ENCODE results near the gene GHRHR. TPM values are rescaled to one million over a fixed set of nuclear protein-coding genes. Genes with fewer than 3 reads are reported as not detected.

The GHRHR gene
- total and polyA plus RNA-seq, 10 of the 15 experiments (the other 5 are each of a cell fraction or from before 2014, with no cell fraction given): not detected

- ChIA-PET SMC1A (ENCODE audit: uncharacterized antibody, unreplicated experiment) (interaction anchor here (1.3 kb wide), 1 partner anchor 10 kb away, joined by 5 read pairs; no protein-coding TSS in a partner anchor), CTCF (interaction anchor here (0.6 to 1.3 kb wide), 2 partner anchors 19 to 63 kb away, joined by 3 to 5 read pairs; no protein-coding TSS in a partner anchor), POLR2A (no interaction called here), RAD21 (ENCODE audit: unreplicated experiment) (no interaction called here)
- Histone ChIP-seq H3K4me2 (ENCODE audit: control insufficient read depth, insufficient read depth) (no peak overlapping the region), H3K4me1 (ENCODE audit: control insufficient read depth, insufficient read depth, low read length) (no peaks in the 10 kb centered on the region), H2AFZ (ENCODE audit: control insufficient read depth, low read depth, low read length) (no peak overlapping the region), H3K36me3 (ENCODE audit: control insufficient read depth in 2 of 2, insufficient read depth in 2 of 2, low read length in 1 of 2) (no peaks in the 10 kb centered on the region), H3K79me2 (ENCODE audit: control insufficient read depth, insufficient read depth, low read length) (no peaks in the 10 kb centered on the region), H3K9me3 (replicated peaks; ENCODE audit: control insufficient read depth, insufficient read depth, low read length) (no peaks in the 10 kb centered on the region), H3K4me3 (no peak overlapping the region), H3K27ac (ENCODE audit: control insufficient read depth, insufficient read depth) (no peak overlapping the region), H3K9ac (ENCODE audit: control insufficient read depth, insufficient read depth, low read length) (no peak overlapping the region), H4K20me1 (ENCODE audit: control insufficient read depth, insufficient read depth) (no peaks in the 10 kb centered on the region), H3K27me3 (replicated peaks in 1 of 2; ENCODE audit: control insufficient read depth in 2 of 2, insufficient read depth in 2 of 2, low read length in 1 of 2) (peaks cover 0 to 2% of the 10 kb centered on the region in 2 experiments; a peak in 1 of 4 replicates)
- no peak for DNase-seq (ENCODE audit: low read depth, low spot score)
- intact Hi-C loops (cut with micrococcal nuclease; ENCODE audit: unreplicated experiment) (no loop called here), in situ Hi-C loops (cut with MboI) (no loop called here)
- WGBS (ENCODE audit: insufficient coverage, insufficient replicate concordance, low lambda C conversion rate, missing lambda C conversion rate): 27% methylated on average over 6 of the region's 6 CpGs
- no TSS peak for BruUV-seq (replicated peaks)
- ATAC-seq: no peak
- no peak for FAIRE-seq
- no peak for TF ChIP-seq IKZF1 (conservative IDR thresholded peaks at IDR 0.05)
- no peak for TF ChIP-seq RUNX3 (IDR thresholded peaks at IDR 0.05; ENCODE audit: low read length)
- no peak for TF ChIP-seq EED (IDR thresholded peaks at IDR 0.05; ENCODE audit: low read depth)
- TF ChIP-seq MTA3 (IDR thresholded peaks at IDR 0.05; ENCODE audit: borderline replicate concordance, low read length): no peak
- no peak for TF ChIP-seq NFXL1 (IDR thresholded peaks at IDR 0.05; ENCODE audit: borderline replicate concordance)
- TF ChIP-seq, protein P1, sequence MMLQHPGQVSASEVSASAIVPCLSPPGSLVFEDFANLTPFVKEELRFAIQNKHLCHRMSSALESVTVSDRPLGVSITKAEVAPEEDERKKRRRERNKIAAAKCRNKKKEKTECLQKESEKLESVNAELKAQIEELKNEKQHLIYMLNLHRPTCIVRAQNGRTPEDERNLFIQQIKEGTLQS (IDR thresholded peaks at IDR 0.05; ENCODE audit: borderline replicate concordance, extremely low read depth, low read depth, low read length): no peak
- no peak for TF ChIP-seq ETV6 (conservative IDR thresholded peaks at IDR 0.05 in 1 of 2, IDR thresholded peaks at IDR 0.05 in 1 of 2; ENCODE audit: borderline replicate concordance in 1 of 2, low read depth in 1 of 2)
- TF ChIP-seq PAX8 (IDR thresholded peaks at IDR 0.05): no peak
- no peak for TF ChIP-seq MTA2 (IDR thresholded peaks at IDR 0.05; ENCODE audit: low read depth)
- TF ChIP-seq, protein P2, sequence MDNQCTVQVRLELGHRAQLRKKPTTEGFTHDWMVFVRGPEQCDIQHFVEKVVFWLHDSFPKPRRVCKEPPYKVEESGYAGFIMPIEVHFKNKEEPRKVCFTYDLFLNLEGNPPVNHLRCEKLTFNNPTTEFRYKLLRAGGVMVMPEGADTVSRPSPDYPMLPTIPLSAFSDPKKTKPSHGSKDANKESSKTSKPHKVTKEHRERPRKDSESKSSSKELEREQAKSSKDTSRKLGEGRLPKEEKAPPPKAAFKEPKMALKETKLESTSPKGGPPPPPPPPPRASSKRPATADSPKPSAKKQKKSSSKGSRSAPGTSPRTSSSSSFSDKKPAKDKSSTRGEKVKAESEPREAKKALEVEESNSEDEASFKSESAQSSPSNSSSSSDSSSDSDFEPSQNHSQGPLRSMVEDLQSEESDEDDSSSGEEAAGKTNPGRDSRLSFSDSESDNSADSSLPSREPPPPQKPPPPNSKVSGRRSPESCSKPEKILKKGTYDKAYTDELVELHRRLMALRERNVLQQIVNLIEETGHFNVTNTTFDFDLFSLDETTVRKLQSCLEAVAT (IDR thresholded peaks at IDR 0.05): no peak
- no peak for TF ChIP-seq POLR2AphosphoS5 (IDR thresholded peaks at IDR 0.05; ENCODE audit: low read length)
- TF ChIP-seq, protein P3, sequence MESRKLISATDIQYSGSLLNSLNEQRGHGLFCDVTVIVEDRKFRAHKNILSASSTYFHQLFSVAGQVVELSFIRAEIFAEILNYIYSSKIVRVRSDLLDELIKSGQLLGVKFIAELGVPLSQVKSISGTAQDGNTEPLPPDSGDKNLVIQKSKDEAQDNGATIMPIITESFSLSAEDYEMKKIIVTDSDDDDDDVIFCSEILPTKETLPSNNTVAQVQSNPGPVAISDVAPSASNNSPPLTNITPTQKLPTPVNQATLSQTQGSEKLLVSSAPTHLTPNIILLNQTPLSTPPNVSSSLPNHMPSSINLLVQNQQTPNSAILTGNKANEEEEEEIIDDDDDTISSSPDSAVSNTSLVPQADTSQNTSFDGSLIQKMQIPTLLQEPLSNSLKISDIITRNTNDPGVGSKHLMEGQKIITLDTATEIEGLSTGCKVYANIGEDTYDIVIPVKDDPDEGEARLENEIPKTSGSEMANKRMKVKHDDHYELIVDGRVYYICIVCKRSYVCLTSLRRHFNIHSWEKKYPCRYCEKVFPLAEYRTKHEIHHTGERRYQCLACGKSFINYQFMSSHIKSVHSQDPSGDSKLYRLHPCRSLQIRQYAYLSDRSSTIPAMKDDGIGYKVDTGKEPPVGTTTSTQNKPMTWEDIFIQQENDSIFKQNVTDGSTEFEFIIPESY (IDR thresholded peaks at IDR 0.05): no peak
- no peak for TF ChIP-seq MAX (IDR thresholded peaks at IDR 0.05; ENCODE audit: low read depth, low read length)
- TF ChIP-seq GABPA (IDR thresholded peaks at IDR 0.05; ENCODE audit: low read depth): no peak
- TF ChIP-seq ZNF687 (IDR thresholded peaks at IDR 0.05): no peak
- TF ChIP-seq FOXM1 (IDR thresholded peaks at IDR 0.05; ENCODE audit: low read depth, low read length): no peak
- TF ChIP-seq SUPT20H (IDR thresholded peaks at IDR 0.05; ENCODE audit: borderline replicate concordance, control insufficient read depth, low read depth, low read length): no peak
Observed at GRCh38 chr7:31002256-31002655, 38.5 kb downstream of the GHRHR start.

Data from GM12878 (cell line).